DMS79 treated with DMSO at 0.1 percent for 48 hours (cell line): ENCODE measurements around the gene GSS.

Experiments used
- DNase-seq: peaks from one replicate; lab custom pipeline; 2025; lab: John Stamatoyannopoulos, UW

GSS gene

GRCh38 chr20:34946661-34947060 lies 8.9 kb downstream of the GSS start:
- no peak for DNase-seq

GRCh38 chr20:34945315-34946077 lies 10.1 kb downstream of the GSS start:
- DNase-seq, result no peak

- DNase-seq, result no peak
Observed at GRCh38 chr20:34943808-34944567, 11.6 kb downstream of the GSS start.

- no peak for DNase-seq
Observed at GRCh38 chr20:34942301-34942700, 13.3 kb downstream of the GSS start.

GRCh38 chr20:34941226-34941625 lies 14.4 kb downstream of the GSS start:
- no peak for DNase-seq

GRCh38 chr20:34940081-34940481 lies 15.5 kb downstream of the GSS start:
- DNase-seq, result no peak

GRCh38 chr20:34938466-34939163 lies 17.0 kb downstream of the GSS start:
- DNase-seq, result no peak

- DNase-seq, result no peak
Observed at GRCh38 chr20:34931771-34932170, 23.8 kb downstream of the GSS start.

GRCh38 chr20:34928411-34928810 lies 27.2 kb downstream of the GSS start:
- DNase-seq, result no peak

GRCh38 chr20:34927736-34928135 lies 27.9 kb downstream of the GSS start:
- no peak for DNase-seq

- DNase-seq, result no peak
Observed at GRCh38 chr20:34926581-34926980, 29.0 kb downstream of the GSS start.

- no peak for DNase-seq
Observed at GRCh38 chr20:34925981-34926380, 29.6 kb downstream of the GSS start.

GRCh38 chr20:34925341-34925740 lies 30.3 kb downstream of the GSS start:
- no peak for DNase-seq

GRCh38 chr20:34923414-34923813 lies 32.2 kb downstream of the GSS start:
- DNase-seq, result no peak

- no peak for DNase-seq
Observed at GRCh38 chr20:34922654-34923381, 32.8 kb downstream of the GSS start.

- no peak for DNase-seq
Observed at GRCh38 chr20:34921436-34921835, 34.2 kb downstream of the GSS start.

GRCh38 chr20:34920055-34920454 lies 35.6 kb downstream of the GSS start:
- DNase-seq, result no peak

GRCh38 chr20:34916774-34917354 lies 38.7 kb downstream of the GSS start:
- DNase-seq, result no peak

- DNase-seq, result no peak
Observed at GRCh38 chr20:34915749-34916455, 39.7 kb downstream of the GSS start.

- no peak for DNase-seq
Observed at GRCh38 chr20:34915131-34915530, 40.5 kb downstream of the GSS start.
